ENCODE measurements around the gene RAD51AP1. TPM values are rescaled to one million over a fixed set of nuclear protein-coding genes. Genes with fewer than 3 reads are reported as not detected.
"Not testable (repeated sequence)": the region's sequence is repeated elsewhere in the genome, so short reads cannot be mapped to it uniquely, and the experiment has no call there.

RAD51AP1 gene
- total RNA-seq, 2 donors from 2014 or later = 5.5 to 7.6 TPM

DNA sequence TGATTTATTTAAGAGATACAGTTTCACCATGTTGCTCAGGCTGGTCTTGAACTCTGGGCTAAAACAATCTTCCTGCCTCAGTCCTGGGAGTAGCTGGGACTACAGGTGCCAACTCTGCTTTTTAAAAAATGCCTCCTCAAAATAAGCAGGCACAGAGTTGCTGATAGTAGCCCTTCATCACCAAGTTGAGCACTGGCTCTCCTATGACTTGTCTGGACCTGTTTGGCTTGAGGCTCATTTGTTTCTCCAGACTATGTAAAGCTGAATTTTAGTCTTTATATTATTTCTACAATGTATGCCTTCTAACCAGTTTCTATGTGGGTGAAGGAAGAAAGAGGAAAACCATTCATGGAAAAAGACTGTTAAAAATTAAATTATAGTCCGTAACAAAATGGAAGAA is 39.5 kb upstream of the RAD51AP1 start:
- Histone ChIP-seq H3K4me3 (no peak overlapping the region), H3K36me3 (no peaks in the 10 kb centered on the region), H3K9me3 (no peaks in the 10 kb centered on the region), H3K27ac (no peak overlapping the region), H3K27me3 (replicated peaks; ENCODE audit: insufficient read depth) (no peaks in the 10 kb centered on the region), H3K4me1 (replicated peaks) (no peaks in the 10 kb centered on the region)
- intact Hi-C loops (cut with DNase I) = no loop called here
- DNase-seq (ENCODE audit: low spot score) = no peak
- TF ChIP-seq CTCF (IDR thresholded peaks at IDR 0.05) (no peak), POLR2A (IDR thresholded peaks at IDR 0.05) (no peak), POLR2AphosphoS5 (IDR thresholded peaks at IDR 0.05) (no peak)
- 94% methylated on average over 1 of the region's 1 CpG for WGBS

DNA sequence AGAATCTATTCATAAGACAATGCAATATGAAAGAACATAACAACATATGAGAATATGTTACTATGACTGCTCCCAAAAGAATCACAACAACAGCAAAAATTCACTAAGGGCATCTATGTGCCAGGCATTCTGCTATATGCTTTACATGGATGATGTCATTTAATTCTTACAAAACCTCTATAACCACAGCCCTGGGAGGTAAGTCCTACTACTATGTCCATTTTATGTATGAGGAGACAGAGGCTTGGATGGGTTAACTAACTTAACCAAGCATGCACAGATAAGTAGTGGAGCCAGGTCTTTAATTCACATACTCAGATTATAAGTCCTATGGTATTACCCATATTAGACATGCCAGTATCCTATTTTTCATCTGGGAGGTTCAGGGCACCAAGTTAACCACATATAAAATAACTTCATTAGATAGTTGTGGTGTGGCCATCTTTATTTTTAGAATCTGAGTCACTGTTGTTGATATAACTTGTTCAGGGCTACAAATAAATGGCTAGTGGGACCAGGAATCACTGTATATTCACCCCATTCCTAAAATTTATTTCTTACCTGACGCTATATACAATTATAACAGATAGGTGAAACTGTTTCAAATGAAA is 33.2 kb upstream of the RAD51AP1 start:
- H3K36me3 ChIP-seq = no peaks in the 10 kb centered on the region
- intact Hi-C loops (cut with DNase I) = no loop called here
- no peak for TF ChIP-seq POLR2AphosphoS5 (IDR thresholded peaks at IDR 0.05)
- no peak for TF ChIP-seq CTCF (IDR thresholded peaks at IDR 0.05)
- TF ChIP-seq POLR2A (IDR thresholded peaks at IDR 0.05) = no peak
- H3K4me3 ChIP-seq = no peak overlapping the region
- H3K27ac ChIP-seq = no peak overlapping the region
- H3K4me1 ChIP-seq (replicated peaks) = no peaks in the 10 kb centered on the region
- H3K27me3 ChIP-seq (replicated peaks; ENCODE audit: insufficient read depth) = no peaks in the 10 kb centered on the region
- no peaks in the 10 kb centered on the region for H3K9me3 ChIP-seq
- DNase-seq (ENCODE audit: low spot score) = no peak
- WGBS = 95% methylated on average over 1 of the region's 1 CpG

DNA sequence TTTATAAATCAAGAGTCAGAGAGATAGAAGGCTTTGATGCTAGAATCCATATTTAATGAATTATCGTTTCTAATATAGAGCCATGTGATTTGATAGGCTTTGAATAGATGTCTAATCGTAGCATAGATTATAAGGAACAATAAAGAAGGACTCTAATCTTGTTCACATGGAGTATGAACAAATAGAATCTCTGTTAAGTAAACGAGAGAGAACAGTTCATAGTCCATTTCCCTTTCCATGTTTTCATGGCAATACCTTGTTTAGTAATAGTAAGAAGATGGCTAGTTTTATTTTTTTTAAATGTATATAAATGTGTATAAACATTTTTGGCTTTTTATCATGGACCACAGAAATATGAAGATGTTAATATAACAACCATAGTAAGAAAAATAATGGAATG is 32.3 kb upstream of the RAD51AP1 start:
- no peak for DNase-seq (ENCODE audit: low spot score)
- Histone ChIP-seq H3K9me3 (no peaks in the 10 kb centered on the region), H3K27ac (no peak overlapping the region), H3K4me3 (no peak overlapping the region), H3K36me3 (no peaks in the 10 kb centered on the region), H3K27me3 (replicated peaks; ENCODE audit: insufficient read depth) (no peaks in the 10 kb centered on the region), H3K4me1 (replicated peaks) (no peaks in the 10 kb centered on the region)
- TF ChIP-seq POLR2A (IDR thresholded peaks at IDR 0.05) (no peak), CTCF (IDR thresholded peaks at IDR 0.05) (no peak), POLR2AphosphoS5 (IDR thresholded peaks at IDR 0.05) (no peak)
- 72% methylated on average over 3 of the region's 3 CpGs for WGBS
- intact Hi-C loops (cut with DNase I) = no loop called here

DNA sequence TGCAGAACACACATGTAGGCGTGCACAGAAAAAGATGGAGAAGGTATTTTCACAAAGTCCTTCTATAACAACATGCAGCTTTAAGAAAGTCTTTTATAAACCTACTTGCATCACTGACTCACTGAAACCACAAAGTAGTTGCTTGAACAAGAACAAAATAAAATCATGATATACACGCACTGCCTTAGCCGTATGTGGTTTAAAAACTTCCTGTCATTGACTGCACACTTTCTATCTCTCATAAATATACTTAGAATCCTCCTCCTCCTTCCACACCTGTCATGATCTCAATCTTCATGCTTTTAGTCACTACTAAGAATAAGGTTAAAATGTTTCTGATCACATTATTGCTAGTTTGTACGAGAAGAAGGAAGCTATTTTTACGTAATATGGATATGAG is 31.8 kb upstream of the RAD51AP1 start:
- H3K27me3 ChIP-seq (replicated peaks; ENCODE audit: insufficient read depth) = no peaks in the 10 kb centered on the region
- H3K4me1 ChIP-seq (replicated peaks) = no peaks in the 10 kb centered on the region
- H3K4me3 ChIP-seq = no peak overlapping the region
- H3K9me3 ChIP-seq = no peaks in the 10 kb centered on the region
- WGBS = 87% methylated on average over 5 of the region's 5 CpGs
- no peaks in the 10 kb centered on the region for H3K36me3 ChIP-seq
- intact Hi-C loops (cut with DNase I) = no loop called here
- DNase-seq (ENCODE audit: low spot score) = no peak
- no peak overlapping the region for H3K27ac ChIP-seq
- TF ChIP-seq POLR2A (IDR thresholded peaks at IDR 0.05) (no peak), POLR2AphosphoS5 (IDR thresholded peaks at IDR 0.05) (no peak)

DNA sequence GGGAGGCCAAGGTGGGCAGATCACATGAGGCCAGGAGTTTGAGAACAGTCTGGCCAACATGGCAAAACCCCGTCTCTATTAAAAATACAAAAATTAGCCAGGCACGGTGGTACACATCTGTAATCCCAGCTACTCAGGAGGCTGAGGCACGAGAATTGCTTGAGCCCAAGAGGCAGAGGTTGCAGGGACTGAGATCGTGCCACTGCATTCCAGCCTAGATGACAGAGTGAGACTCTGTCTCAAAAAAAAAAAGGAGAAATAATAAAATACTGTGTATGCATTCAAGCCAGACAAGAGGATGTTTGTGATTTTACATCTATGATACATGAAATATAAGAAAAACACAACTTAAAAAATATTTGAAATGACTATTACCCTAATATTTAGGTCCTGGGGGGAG is 30.2 kb upstream of the RAD51AP1 start:
- WGBS = 93% methylated on average over 4 of the region's 4 CpGs
- DNase-seq (ENCODE audit: low spot score); H3K9me3 ChIP-seq; H3K27me3 ChIP-seq (replicated peaks; ENCODE audit: insufficient read depth); H3K4me1 ChIP-seq (replicated peaks); H3K4me3 ChIP-seq; intact Hi-C loops (cut with DNase I); H3K27ac ChIP-seq; H3K36me3 ChIP-seq: not testable (repeated sequence)

GRCh38 chr12:4509269-4509668 is 29.4 kb upstream of the RAD51AP1 start:
- H3K27me3 ChIP-seq (replicated peaks; ENCODE audit: insufficient read depth); DNase-seq (ENCODE audit: low spot score); H3K27ac ChIP-seq; H3K4me1 ChIP-seq (replicated peaks); H3K9me3 ChIP-seq; H3K4me3 ChIP-seq; intact Hi-C loops (cut with DNase I); H3K36me3 ChIP-seq: not testable (repeated sequence)
- 59% methylated on average over 4 of the region's 12 CpGs for WGBS

Measured in prostate gland (tissue), 2 donors.